Tibial nerve (tissue), 4 donors: Measurements from ENCODE around the gene SMAD2.

Experiments used
- EP300 ChIP-seq, 2 donors: sonication (generic); formaldehyde crosslinking; IDR thresholded peaks; one replicate each; pipeline ENCODE4 v1.6.1; 2017; ENCODE audit warnings: antibody characterized with exemption in 2 of 2, mild to moderate bottlenecking in 1 of 2
- POLR2A ChIP-seq, 2 donors: fragments of 450-650 bp; IDR thresholded peaks; one replicate each; pipeline ENCODE4 v1.6.1; 2017; ENCODE audit warnings: antibody characterized with exemption in 2 of 2, mild to moderate bottlenecking in 2 of 2, moderate library complexity in 2 of 2
- TF ChIP-seq, protein P1 (sequence below), 5 experiments: fragments of 200-600 bp in 3 of 5; fragments of 450-650 bp in 2 of 5; sonication (generic) in 3 of 5; IDR thresholded peaks; one replicate each; pipeline ENCODE4 v1.5.1; 2016 to 2019; ENCODE audit warnings: antibody characterized with exemption in 5 of 5, mild to moderate bottlenecking in 3 of 5, moderate library complexity in 2 of 5

DNA sequence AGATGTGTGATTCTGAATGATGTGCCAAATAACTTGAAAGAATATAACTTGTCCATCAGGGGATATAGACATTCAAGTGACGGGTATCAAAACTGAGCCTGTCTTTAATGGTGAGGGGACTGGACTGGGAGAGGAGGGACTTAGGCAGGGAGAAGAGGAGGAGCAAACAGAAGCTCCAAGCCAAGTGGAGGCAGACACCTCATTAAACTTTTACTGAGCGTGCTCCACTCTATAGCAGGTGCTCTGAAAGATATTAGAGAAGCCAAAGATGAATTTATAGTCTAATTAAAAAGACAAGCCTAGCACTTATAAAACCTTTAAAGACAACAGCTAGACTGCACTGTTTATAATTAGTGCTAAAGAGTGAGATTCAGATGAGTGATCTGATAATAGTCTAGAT, 47.7 kb upstream of the SMAD2 start:
- TF ChIP-seq, protein P1, sequence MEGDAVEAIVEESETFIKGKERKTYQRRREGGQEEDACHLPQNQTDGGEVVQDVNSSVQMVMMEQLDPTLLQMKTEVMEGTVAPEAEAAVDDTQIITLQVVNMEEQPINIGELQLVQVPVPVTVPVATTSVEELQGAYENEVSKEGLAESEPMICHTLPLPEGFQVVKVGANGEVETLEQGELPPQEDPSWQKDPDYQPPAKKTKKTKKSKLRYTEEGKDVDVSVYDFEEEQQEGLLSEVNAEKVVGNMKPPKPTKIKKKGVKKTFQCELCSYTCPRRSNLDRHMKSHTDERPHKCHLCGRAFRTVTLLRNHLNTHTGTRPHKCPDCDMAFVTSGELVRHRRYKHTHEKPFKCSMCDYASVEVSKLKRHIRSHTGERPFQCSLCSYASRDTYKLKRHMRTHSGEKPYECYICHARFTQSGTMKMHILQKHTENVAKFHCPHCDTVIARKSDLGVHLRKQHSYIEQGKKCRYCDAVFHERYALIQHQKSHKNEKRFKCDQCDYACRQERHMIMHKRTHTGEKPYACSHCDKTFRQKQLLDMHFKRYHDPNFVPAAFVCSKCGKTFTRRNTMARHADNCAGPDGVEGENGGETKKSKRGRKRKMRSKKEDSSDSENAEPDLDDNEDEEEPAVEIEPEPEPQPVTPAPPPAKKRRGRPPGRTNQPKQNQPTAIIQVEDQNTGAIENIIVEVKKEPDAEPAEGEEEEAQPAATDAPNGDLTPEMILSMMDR (IDR thresholded peaks at IDR 0.05): no peak
- TF ChIP-seq POLR2A (IDR thresholded peaks at IDR 0.05) (no peak), EP300 (IDR thresholded peaks at IDR 0.05) (no peak)
